GM10248 (cell line): ENCODE measurements around the gene LNPEP.

Source experiments
- CTCF ChIA-PET: fragments of 300-600 bp; sonication (Branson Sonifier 250); formaldehyde crosslinking; extraction: SDS; loops from one replicate; lab custom pipeline; 2021; ENCODE audit warnings: antibody characterized with exemption; lab: Yijun Ruan, JAX
- POLR2A ChIA-PET: fragments of 350-650 bp; sonication (Branson Sonifier 250); formaldehyde crosslinking; extraction: SDS; loops from one replicate; lab custom pipeline; 2020; ENCODE audit warnings: antibody characterized with exemption; lab: Yijun Ruan, JAX
- DNase-seq: peaks from one replicate; pipeline ENCODE4 v3.0.0; 2012; ENCODE audit errors: extremely low spot score
- CTCF ChIP-seq: IDR thresholded peaks from 2 replicates; pipeline ENCODE4 v1.5.1; 2012; ENCODE audit warnings: mild to moderate bottlenecking, low read depth; ENCODE audit errors: extremely low read depth, missing control alignments, control extremely low read depth

LNPEP gene

GRCh38 chr5:96962540-96962991 is 26.7 kb downstream of the LNPEP start:
- ChIA-PET POLR2A (no interaction called here), CTCF (interaction anchor here (1.0 to 3.1 kb wide), 5 partner anchors 11 to 94 kb away, joined by 3 to 15 read pairs (median 4); no protein-coding TSS in a partner anchor)

GRCh38 chr5:96963267-96963666 is 27.4 kb downstream of the LNPEP start:
- ChIA-PET CTCF (interaction anchor here (1.0 to 3.1 kb wide), 4 partner anchors 16 to 95 kb away, joined by 3 to 15 read pairs (median 4); no protein-coding TSS in a partner anchor), POLR2A (no interaction called here)
- no peak for DNase-seq
- no peak for TF ChIP-seq CTCF

More at GRCh38 chr5:96962540-96962991, 26.7 kb downstream of the LNPEP start:
- TF ChIP-seq CTCF, result no peak
- no peak for DNase-seq

GRCh38 chr5:96966801-96967200 is 30.9 kb downstream of the LNPEP start:
- CTCF ChIA-PET, result interaction anchor here (0.9 to 2.0 kb wide), 6 partner anchors 9 to 175 kb away, joined by 3 to 9 read pairs (median 4); partner anchors contain the start of gene LIX1
- POLR2A ChIA-PET, result no interaction called here
- TF ChIP-seq CTCF, result no peak
- no peak for DNase-seq

- ChIA-PET POLR2A (no interaction called here), CTCF (interaction anchor here (0.9 to 2.0 kb wide), 4 partner anchors 10 to 98 kb away, joined by 3 to 9 read pairs (median 4); no protein-coding TSS in a partner anchor)
- no peak for TF ChIP-seq CTCF
- no peak for DNase-seq
These were observed 31.5 kb downstream of the LNPEP start for GRCh38 chr5:96967400-96967799.

- ChIA-PET CTCF (no interaction called here), POLR2A (no interaction called here)
- DNase-seq, result no peak
- no peak for TF ChIP-seq CTCF
These were observed 32.2 kb downstream of the LNPEP start for GRCh38 chr5:96968074-96968473.

GRCh38 chr5:96968614-96969013 is 32.7 kb downstream of the LNPEP start:
- POLR2A ChIA-PET, result no interaction called here
- TF ChIP-seq CTCF, result no peak
- CTCF ChIA-PET, result interaction anchor here (0.6 to 1.0 kb wide), 2 partner anchors 11 to 37 kb away, joined by 3 read pairs; no protein-coding TSS in a partner anchor
- no peak for DNase-seq
